ES-I3 (cell line): Measurements from ENCODE around the gene CAMKMT.
"Not testable (repeated sequence)": the region's sequence is repeated elsewhere in the genome, so short reads cannot be mapped to it uniquely, and the experiment has no call there.

Source experiments
- H3K36me3 ChIP-seq: 2 replicates; pipeline ENCODE4 v1.6.1; 2013; ENCODE audit warnings: mild to moderate bottlenecking, low read length, control low read depth, moderate library complexity; ENCODE audit not compliant: insufficient read depth
- H3K4me1 ChIP-seq: 2 replicates; pipeline ENCODE4 v1.6.1; 2013; ENCODE audit warnings: mild to moderate bottlenecking, control low read depth, low read length; ENCODE audit not compliant: insufficient read depth
- H3K9ac ChIP-seq: 2 replicates; pipeline ENCODE4 v1.6.1; 2013; ENCODE audit warnings: low read depth, mild to moderate bottlenecking, low read length, moderate library complexity
- H3K9me3 ChIP-seq: 2 replicates; pipeline ENCODE4 v1.6.1; 2013; ENCODE audit warnings: mild to moderate bottlenecking, low read length, moderate library complexity; ENCODE audit not compliant: control insufficient read depth, insufficient read depth

CAMKMT gene

GRCh38 chr2:44479127-44479887 lies 117.6 kb downstream of the CAMKMT start:
- Histone ChIP-seq H3K4me1 (0 out of 2 replicates have a peak, but pooled peaks cover 9% of the 10 kb centered on the region), H3K9me3 (no peaks in the 10 kb centered on the region), H3K36me3 (no peaks in the 10 kb centered on the region), H3K9ac (no peak overlapping the region)

- Histone ChIP-seq H3K36me3 (no peaks in the 10 kb centered on the region), H3K9ac (no peak overlapping the region), H3K4me1 (0 out of 2 replicates have a peak, but pooled peaks cover 9% of the 10 kb centered on the region), H3K9me3 (no peaks in the 10 kb centered on the region)
These were observed 118.3 kb downstream of the CAMKMT start for GRCh38 chr2:44480068-44480467.

GRCh38 chr2:44487052-44487451 lies 125.3 kb downstream of the CAMKMT start:
- H3K9ac ChIP-seq, result no peak overlapping the region
- H3K4me1 ChIP-seq, result no peaks in the 10 kb centered on the region
- no peaks in the 10 kb centered on the region for H3K36me3 ChIP-seq
- H3K9me3 ChIP-seq, result no peaks in the 10 kb centered on the region

- no peaks in the 10 kb centered on the region for H3K36me3 ChIP-seq
- H3K4me1 ChIP-seq, result no peaks in the 10 kb centered on the region
- no peaks in the 10 kb centered on the region for H3K9me3 ChIP-seq
- H3K9ac ChIP-seq, result no peak overlapping the region
These were observed 129.0 kb downstream of the CAMKMT start for GRCh38 chr2:44490726-44491125.

GRCh38 chr2:44494006-44494405 lies 132.3 kb downstream of the CAMKMT start:
- H3K4me1 ChIP-seq, result no peaks in the 10 kb centered on the region
- H3K9me3 ChIP-seq, result no peaks in the 10 kb centered on the region
- no peak overlapping the region for H3K9ac ChIP-seq
- no peaks in the 10 kb centered on the region for H3K36me3 ChIP-seq

- Histone ChIP-seq H3K36me3 (no peaks in the 10 kb centered on the region), H3K9ac (no peak overlapping the region), H3K9me3 (no peaks in the 10 kb centered on the region), H3K4me1 (no peaks in the 10 kb centered on the region)
These were observed 133.3 kb downstream of the CAMKMT start for GRCh38 chr2:44495035-44495434.

- Histone ChIP-seq H3K4me1 (no peaks in the 10 kb centered on the region), H3K36me3 (no peaks in the 10 kb centered on the region), H3K9me3 (no peaks in the 10 kb centered on the region), H3K9ac (no peak overlapping the region)
These were observed 133.8 kb downstream of the CAMKMT start for GRCh38 chr2:44495544-44495943.

- no peaks in the 10 kb centered on the region for H3K4me1 ChIP-seq
- H3K9me3 ChIP-seq, result no peaks in the 10 kb centered on the region
- H3K9ac ChIP-seq, result no peak overlapping the region
- H3K36me3 ChIP-seq, result no peaks in the 10 kb centered on the region
These were observed 134.4 kb downstream of the CAMKMT start for GRCh38 chr2:44496130-44496529.

- Histone ChIP-seq H3K9ac (no peak overlapping the region), H3K9me3 (no peaks in the 10 kb centered on the region), H3K36me3 (no peaks in the 10 kb centered on the region), H3K4me1 (no peaks in the 10 kb centered on the region)
These were observed 136.8 kb downstream of the CAMKMT start for GRCh38 chr2:44498551-44498950.

GRCh38 chr2:44505664-44506063 lies 143.9 kb downstream of the CAMKMT start:
- not testable (repeated sequence) for H3K36me3 ChIP-seq, H3K9me3 ChIP-seq, H3K4me1 ChIP-seq, H3K9ac ChIP-seq

GRCh38 chr2:44510246-44510645 lies 148.5 kb downstream of the CAMKMT start:
- Histone ChIP-seq H3K4me1 (peaks cover 11% of the 10 kb centered on the region), H3K9ac (no peak overlapping the region), H3K36me3 (no peaks in the 10 kb centered on the region), H3K9me3 (no peaks in the 10 kb centered on the region)

- Histone ChIP-seq H3K36me3 (no peaks in the 10 kb centered on the region), H3K9ac (no peak overlapping the region)
These were observed 153.7 kb downstream of the CAMKMT start for GRCh38 chr2:44515416-44515815.

GRCh38 chr2:44519026-44519425 lies 157.3 kb downstream of the CAMKMT start:
- H3K9ac ChIP-seq, result no peak overlapping the region
- peaks cover 6% of the 10 kb centered on the region; the same call in 1 of the 2 replicates for H3K9me3 ChIP-seq
- no peaks in the 10 kb centered on the region; the same call in 1 of the 2 replicates for H3K4me1 ChIP-seq
- no peaks in the 10 kb centered on the region for H3K36me3 ChIP-seq

More at GRCh38 chr2:44515416-44515815, 153.7 kb downstream of the CAMKMT start:
- Histone ChIP-seq H3K9me3 (peaks cover 4% of the 10 kb centered on the region; the same call in 1 of the 2 replicates), H3K4me1 (peaks cover 4% of the 10 kb centered on the region; the same call in 1 of the 2 replicates)

GRCh38 chr2:44522846-44523245 lies 161.1 kb downstream of the CAMKMT start:
- Histone ChIP-seq H3K4me1 (no peaks in the 10 kb centered on the region), H3K36me3 (no peaks in the 10 kb centered on the region), H3K9me3 (peaks cover 6% of the 10 kb centered on the region; the same call in 1 of the 2 replicates), H3K9ac (no peak overlapping the region)

- Histone ChIP-seq H3K9ac (no peak overlapping the region), H3K4me1 (no peaks in the 10 kb centered on the region), H3K9me3 (peaks cover 6% of the 10 kb centered on the region; the same call in 1 of the 2 replicates), H3K36me3 (no peaks in the 10 kb centered on the region)
These were observed 162.7 kb downstream of the CAMKMT start for GRCh38 chr2:44524347-44524926.
